WTC11 (cell line): Measurements from ENCODE around the gene ZNF488. TPM values are rescaled to one million over a fixed set of nuclear protein-coding genes. Genes with fewer than 3 reads are reported as not detected.

Experiments used
- ATAC-seq: fragments of 200-7000 bp; cut with Tn5 transposase; 2 replicates; pipeline ENCODE4 v1.10.0; 2021; ENCODE audit warnings: mild to moderate bottlenecking, moderate library complexity
- CTCF ChIA-PET: fragments of 300-600 bp; sonication (Branson Sonifier 250); formaldehyde crosslinking; loops from one replicate; lab custom pipeline; 2021; ENCODE audit warnings: antibody characterized with exemption; lab: Charles Lee
- POLR2A ChIA-PET: fragments of 350-600 bp; sonication (Branson Sonifier 250); formaldehyde crosslinking; loops from one replicate; lab custom pipeline; 2021; ENCODE audit warnings: antibody characterized with exemption; lab: Charles Lee
- DNase-seq: peaks from one replicate; pipeline ENCODE4 v3.0.0; 2021; ENCODE audit warnings: low spot score
- H3K27ac Mint-ChIP-seq: 2 replicates; pipeline ENCODE4 v1.8.0; 2021; ENCODE audit warnings: mixed read lengths
- H3K27me3 Mint-ChIP-seq: 2 replicates; pipeline ENCODE4 v1.8.0; 2021; ENCODE audit warnings: low read depth, mild to moderate bottlenecking, moderate library complexity, mixed read lengths
- H3K36me3 Mint-ChIP-seq: 2 replicates; pipeline ENCODE4 v1.8.0; 2021; ENCODE audit warnings: mixed read lengths
- H3K4me1 Mint-ChIP-seq: 2 replicates; pipeline ENCODE4 v1.8.0; 2022; ENCODE audit warnings: mixed read lengths
- H3K4me3 Mint-ChIP-seq: 2 replicates; pipeline ENCODE4 v1.8.0; 2021; ENCODE audit warnings: mild to moderate bottlenecking, moderate library complexity, mixed read lengths
- H3K9me3 Mint-ChIP-seq: 2 replicates; pipeline ENCODE4 v1.8.0; 2021; ENCODE audit warnings: mixed read lengths
- CBFB ChIP-seq: sonication (generic); formaldehyde crosslinking; IDR thresholded peaks from 2 replicates; pipeline ENCODE4 v1.8.1; 2022; ENCODE audit warnings: mild to moderate bottlenecking, low read depth, missing genetic modification reagents
- CREM ChIP-seq: sonication (generic); formaldehyde crosslinking; IDR thresholded peaks from 2 replicates; pipeline ENCODE4 v1.8.1; 2022; ENCODE audit warnings: mild to moderate bottlenecking, missing genetic modification reagents, moderate library complexity
- MYBL2 ChIP-seq: sonication (generic); formaldehyde crosslinking; IDR thresholded peaks from 2 replicates; pipeline ENCODE4 v1.8.1; 2023; ENCODE audit warnings: mild to moderate bottlenecking, moderate library complexity, missing genetic modification reagents
- NFYB ChIP-seq: sonication (generic); formaldehyde crosslinking; conservative IDR thresholded peaks from 2 replicates; pipeline ENCODE4 v1.8.0; 2022; ENCODE audit warnings: low read depth, missing genetic modification reagents
- NR1H2 ChIP-seq: sonication (generic); formaldehyde crosslinking; IDR thresholded peaks from 2 replicates; pipeline ENCODE4 v1.9.0; 2021; ENCODE audit warnings: mild to moderate bottlenecking, moderate library complexity, missing genetic modification reagents
- NR2C2 ChIP-seq: sonication (generic); formaldehyde crosslinking; IDR thresholded peaks from 2 replicates; pipeline ENCODE4 v1.8.0; 2022; ENCODE audit warnings: mild to moderate bottlenecking, missing genetic modification reagents
- OVOL2 ChIP-seq: fragments of 250-450 bp; sonication (Bioruptor Pico); IDR thresholded peaks from 2 replicates; pipeline ENCODE4 v1.9.0; 2021; ENCODE audit warnings: mild to moderate bottlenecking, borderline replicate concordance
- SOX15 ChIP-seq: fragments of 250-450 bp; sonication (Bioruptor Pico); IDR thresholded peaks from 2 replicates; pipeline ENCODE4 v1.9.0; 2021; ENCODE audit warnings: mild to moderate bottlenecking
- ZNF317 ChIP-seq: sonication (generic); formaldehyde crosslinking; IDR thresholded peaks from 2 replicates; pipeline ENCODE4 v1.8.1; 2023; ENCODE audit warnings: low read depth, mild to moderate bottlenecking, moderate library complexity, missing genetic modification reagents, borderline replicate concordance
- total RNA-seq: library from RNA; stranded (reverse); gene quantifications from 3 replicates; pipeline ENCODE4 v1.2.3, GENCODE V29; 2021
- TF ChIP-seq, protein P1 (sequence below): sonication (generic); formaldehyde crosslinking; IDR thresholded peaks from 2 replicates; pipeline ENCODE4 v1.8.0; 2023; ENCODE audit warnings: mild to moderate bottlenecking, missing genetic modification reagents
- TF ChIP-seq, protein P2 (sequence below): sonication (generic); formaldehyde crosslinking; IDR thresholded peaks from 2 replicates; pipeline ENCODE4 v1.8.0; 2022; ENCODE audit warnings: mild to moderate bottlenecking, missing genetic modification reagents
- TF ChIP-seq, protein P3 (sequence below): sonication (generic); formaldehyde crosslinking; IDR thresholded peaks from 2 replicates; pipeline ENCODE4 v1.8.1; 2022; ENCODE audit warnings: missing genetic modification reagents, borderline replicate concordance
- TF ChIP-seq, protein P4 (sequence below): fragments of 250-450 bp; sonication (Bioruptor Pico); IDR thresholded peaks from 2 replicates; pipeline ENCODE4 v1.9.0; 2021; ENCODE audit warnings: moderate library complexity, mild to moderate bottlenecking, inconsistent platforms, borderline replicate concordance
- TF ChIP-seq, protein P5 (sequence below): sonication (generic); formaldehyde crosslinking; IDR thresholded peaks from 2 replicates; pipeline ENCODE4 v1.8.0; 2023; ENCODE audit warnings: missing genetic modification reagents
- TF ChIP-seq, protein P6 (sequence below): sonication (generic); formaldehyde crosslinking; IDR thresholded peaks from 2 replicates; pipeline ENCODE4 v1.8.1; 2022; ENCODE audit warnings: low read depth, mild to moderate bottlenecking, moderate library complexity, missing genetic modification reagents, borderline replicate concordance
- TF ChIP-seq, protein P7 (sequence below): sonication (generic); formaldehyde crosslinking; IDR thresholded peaks from 2 replicates; pipeline ENCODE4 v1.8.1; 2022; ENCODE audit warnings: low read depth, missing genetic modification reagents, borderline replicate concordance
- TF ChIP-seq, protein P8 (sequence below): sonication (generic); formaldehyde crosslinking; IDR thresholded peaks from 2 replicates; pipeline ENCODE4 v1.8.1; 2023; ENCODE audit warnings: mild to moderate bottlenecking, missing genetic modification reagents, borderline replicate concordance

ZNF488 gene
- total RNA-seq, 1 experiment from 2014 or later = 8.7 TPM

DNA sequence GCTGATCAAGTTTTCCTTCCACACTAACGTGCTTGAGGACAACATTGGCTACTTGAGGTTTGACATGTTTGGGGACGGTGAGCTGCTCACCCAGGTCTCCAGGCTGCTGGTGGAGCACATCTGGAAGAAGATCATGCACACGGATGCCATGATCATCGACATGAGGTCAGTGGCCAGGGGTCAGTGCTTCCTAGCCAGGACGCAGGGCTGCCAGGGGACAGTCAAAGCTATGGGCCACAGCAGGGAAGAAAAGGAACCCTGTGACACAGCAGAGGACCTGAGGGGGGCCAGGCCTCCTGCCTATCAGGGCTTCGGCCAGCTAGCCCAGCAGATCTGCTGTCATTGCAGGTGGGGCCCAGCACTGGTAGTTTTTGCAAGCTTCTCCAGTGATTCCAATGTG is 30.7 kb downstream of the ZNF488 start (continued):
- TF ChIP-seq, protein P1, sequence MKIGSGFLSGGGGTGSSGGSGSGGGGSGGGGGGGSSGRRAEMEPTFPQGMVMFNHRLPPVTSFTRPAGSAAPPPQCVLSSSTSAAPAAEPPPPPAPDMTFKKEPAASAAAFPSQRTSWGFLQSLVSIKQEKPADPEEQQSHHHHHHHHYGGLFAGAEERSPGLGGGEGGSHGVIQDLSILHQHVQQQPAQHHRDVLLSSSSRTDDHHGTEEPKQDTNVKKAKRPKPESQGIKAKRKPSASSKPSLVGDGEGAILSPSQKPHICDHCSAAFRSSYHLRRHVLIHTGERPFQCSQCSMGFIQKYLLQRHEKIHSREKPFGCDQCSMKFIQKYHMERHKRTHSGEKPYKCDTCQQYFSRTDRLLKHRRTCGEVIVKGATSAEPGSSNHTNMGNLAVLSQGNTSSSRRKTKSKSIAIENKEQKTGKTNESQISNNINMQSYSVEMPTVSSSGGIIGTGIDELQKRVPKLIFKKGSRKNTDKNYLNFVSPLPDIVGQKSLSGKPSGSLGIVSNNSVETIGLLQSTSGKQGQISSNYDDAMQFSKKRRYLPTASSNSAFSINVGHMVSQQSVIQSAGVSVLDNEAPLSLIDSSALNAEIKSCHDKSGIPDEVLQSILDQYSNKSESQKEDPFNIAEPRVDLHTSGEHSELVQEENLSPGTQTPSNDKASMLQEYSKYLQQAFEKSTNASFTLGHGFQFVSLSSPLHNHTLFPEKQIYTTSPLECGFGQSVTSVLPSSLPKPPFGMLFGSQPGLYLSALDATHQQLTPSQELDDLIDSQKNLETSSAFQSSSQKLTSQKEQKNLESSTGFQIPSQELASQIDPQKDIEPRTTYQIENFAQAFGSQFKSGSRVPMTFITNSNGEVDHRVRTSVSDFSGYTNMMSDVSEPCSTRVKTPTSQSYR = no peak
- TF ChIP-seq, protein P2, sequence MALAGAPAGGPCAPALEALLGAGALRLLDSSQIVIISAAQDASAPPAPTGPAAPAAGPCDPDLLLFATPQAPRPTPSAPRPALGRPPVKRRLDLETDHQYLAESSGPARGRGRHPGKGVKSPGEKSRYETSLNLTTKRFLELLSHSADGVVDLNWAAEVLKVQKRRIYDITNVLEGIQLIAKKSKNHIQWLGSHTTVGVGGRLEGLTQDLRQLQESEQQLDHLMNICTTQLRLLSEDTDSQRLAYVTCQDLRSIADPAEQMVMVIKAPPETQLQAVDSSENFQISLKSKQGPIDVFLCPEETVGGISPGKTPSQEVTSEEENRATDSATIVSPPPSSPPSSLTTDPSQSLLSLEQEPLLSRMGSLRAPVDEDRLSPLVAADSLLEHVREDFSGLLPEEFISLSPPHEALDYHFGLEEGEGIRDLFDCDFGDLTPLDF (CRISPR knock-in tag) = no peak
- TF ChIP-seq MYBL2 = no peak

DNA sequence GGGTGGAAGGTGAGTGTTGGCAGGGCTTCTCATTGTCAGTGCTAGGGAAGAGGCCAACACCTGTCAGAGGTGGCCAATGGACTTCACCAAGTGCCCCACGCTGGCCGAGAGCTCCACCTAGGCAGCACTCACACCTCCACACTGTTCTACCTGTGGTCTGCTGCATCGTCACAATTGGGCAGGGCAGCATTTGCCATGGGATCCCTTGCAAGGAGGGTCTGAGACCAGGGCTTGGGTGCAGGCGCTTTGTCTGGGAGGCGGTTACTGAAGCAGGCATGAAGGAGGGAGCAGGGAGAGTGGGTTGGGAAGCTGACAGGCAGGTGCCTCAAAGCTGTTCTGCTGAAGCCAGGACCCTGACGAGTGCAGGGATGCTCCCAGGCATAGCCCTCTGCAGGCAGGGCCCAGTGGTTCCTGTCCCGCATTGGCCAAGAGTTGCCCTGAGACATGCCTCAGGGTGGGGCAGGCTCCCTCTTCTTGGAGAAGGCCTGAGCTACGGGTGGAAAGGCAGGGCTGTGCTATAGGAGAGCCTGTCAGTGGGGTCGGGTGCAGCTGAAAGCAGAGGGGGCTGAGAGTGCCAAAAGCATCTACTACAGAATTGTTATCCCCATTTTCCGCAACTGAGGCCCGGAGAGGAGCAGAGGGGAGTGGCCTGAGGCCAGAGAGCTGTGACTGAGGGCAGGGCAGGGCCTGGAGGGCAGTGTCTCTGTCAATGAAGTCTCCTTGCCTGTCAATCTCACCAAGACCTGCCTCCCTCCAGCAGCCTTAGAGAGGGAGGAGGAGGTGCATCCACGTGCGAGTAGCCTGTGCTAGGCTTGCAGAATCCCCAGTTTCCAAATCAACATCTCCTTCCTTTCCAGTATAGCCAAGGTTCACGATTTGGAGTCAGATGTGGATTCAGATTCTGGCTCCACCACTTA is 31.9 kb downstream of the ZNF488 start:
- peak; percentile 78 for ATAC-seq
- Mint-ChIP-seq H3K36me3 (no peaks in the 10 kb centered on the region), H3K9me3 (no peaks in the 10 kb centered on the region), H3K27ac (no peak overlapping the region), H3K4me3 (no peak overlapping the region), H3K4me1 (no peaks in the 10 kb centered on the region), H3K27me3 (no peaks in the 10 kb centered on the region)
- ChIA-PET POLR2A (no interaction called here), CTCF (interaction anchor here (1.1 to 3.2 kb wide), 3 partner anchors 10 to 44 kb away, joined by 3 to 14 read pairs (median 10); no protein-coding TSS in a partner anchor)
- no peak for DNase-seq
- TF ChIP-seq CREM (CRISPR knock-in tag) (no peak), ZNF317 (CRISPR knock-in tag) (no peak), NR1H2 (CRISPR knock-in tag) (no peak), SOX15 (no peak), CBFB (no peak), OVOL2 (no peak), NFYB (CRISPR knock-in tag) (no peak), NR2C2 (CRISPR knock-in tag) (no peak)
- TF ChIP-seq, protein P2 (CRISPR knock-in tag) = no peak
- TF ChIP-seq, protein P3, sequence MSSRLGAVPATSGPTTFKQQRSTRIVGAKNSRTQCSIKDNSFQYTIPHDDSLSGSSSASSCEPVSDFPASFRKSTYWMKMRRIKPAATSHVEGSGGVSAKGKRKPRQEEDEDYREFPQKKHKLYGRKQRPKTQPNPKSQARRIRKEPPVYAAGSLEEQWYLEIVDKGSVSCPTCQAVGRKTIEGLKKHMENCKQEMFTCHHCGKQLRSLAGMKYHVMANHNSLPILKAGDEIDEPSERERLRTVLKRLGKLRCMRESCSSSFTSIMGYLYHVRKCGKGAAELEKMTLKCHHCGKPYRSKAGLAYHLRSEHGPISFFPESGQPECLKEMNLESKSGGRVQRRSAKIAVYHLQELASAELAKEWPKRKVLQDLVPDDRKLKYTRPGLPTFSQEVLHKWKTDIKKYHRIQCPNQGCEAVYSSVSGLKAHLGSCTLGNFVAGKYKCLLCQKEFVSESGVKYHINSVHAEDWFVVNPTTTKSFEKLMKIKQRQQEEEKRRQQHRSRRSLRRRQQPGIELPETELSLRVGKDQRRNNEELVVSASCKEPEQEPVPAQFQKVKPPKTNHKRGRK = no peak
- TF ChIP-seq, protein P4, sequence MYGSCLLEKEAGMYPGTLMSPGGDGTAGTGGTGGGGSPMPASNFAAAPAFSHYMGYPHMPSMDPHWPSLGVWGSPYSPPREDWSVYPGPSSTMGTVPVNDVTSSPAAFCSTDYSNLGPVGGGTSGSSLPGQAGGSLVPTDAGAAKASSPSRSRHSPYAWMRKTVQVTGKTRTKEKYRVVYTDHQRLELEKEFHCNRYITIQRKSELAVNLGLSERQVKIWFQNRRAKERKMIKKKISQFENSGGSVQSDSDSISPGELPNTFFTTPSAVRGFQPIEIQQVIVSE (CRISPR knock-in tag) = no peak
- TF ChIP-seq, protein P5, sequence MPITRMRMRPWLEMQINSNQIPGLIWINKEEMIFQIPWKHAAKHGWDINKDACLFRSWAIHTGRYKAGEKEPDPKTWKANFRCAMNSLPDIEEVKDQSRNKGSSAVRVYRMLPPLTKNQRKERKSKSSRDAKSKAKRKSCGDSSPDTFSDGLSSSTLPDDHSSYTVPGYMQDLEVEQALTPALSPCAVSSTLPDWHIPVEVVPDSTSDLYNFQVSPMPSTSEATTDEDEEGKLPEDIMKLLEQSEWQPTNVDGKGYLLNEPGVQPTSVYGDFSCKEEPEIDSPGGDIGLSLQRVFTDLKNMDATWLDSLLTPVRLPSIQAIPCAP (CRISPR knock-in tag) = no peak
- TF ChIP-seq, protein P6, sequence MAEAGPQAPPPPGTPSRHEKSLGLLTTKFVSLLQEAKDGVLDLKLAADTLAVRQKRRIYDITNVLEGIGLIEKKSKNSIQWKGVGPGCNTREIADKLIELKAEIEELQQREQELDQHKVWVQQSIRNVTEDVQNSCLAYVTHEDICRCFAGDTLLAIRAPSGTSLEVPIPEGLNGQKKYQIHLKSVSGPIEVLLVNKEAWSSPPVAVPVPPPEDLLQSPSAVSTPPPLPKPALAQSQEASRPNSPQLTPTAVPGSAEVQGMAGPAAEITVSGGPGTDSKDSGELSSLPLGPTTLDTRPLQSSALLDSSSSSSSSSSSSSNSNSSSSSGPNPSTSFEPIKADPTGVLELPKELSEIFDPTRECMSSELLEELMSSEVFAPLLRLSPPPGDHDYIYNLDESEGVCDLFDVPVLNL (CRISPR knock-in tag) = no peak
- TF ChIP-seq, protein P7, sequence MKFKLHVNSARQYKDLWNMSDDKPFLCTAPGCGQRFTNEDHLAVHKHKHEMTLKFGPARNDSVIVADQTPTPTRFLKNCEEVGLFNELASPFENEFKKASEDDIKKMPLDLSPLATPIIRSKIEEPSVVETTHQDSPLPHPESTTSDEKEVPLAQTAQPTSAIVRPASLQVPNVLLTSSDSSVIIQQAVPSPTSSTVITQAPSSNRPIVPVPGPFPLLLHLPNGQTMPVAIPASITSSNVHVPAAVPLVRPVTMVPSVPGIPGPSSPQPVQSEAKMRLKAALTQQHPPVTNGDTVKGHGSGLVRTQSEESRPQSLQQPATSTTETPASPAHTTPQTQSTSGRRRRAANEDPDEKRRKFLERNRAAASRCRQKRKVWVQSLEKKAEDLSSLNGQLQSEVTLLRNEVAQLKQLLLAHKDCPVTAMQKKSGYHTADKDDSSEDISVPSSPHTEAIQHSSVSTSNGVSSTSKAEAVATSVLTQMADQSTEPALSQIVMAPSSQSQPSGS (CRISPR knock-in tag) = no peak
- TF ChIP-seq, protein P8, sequence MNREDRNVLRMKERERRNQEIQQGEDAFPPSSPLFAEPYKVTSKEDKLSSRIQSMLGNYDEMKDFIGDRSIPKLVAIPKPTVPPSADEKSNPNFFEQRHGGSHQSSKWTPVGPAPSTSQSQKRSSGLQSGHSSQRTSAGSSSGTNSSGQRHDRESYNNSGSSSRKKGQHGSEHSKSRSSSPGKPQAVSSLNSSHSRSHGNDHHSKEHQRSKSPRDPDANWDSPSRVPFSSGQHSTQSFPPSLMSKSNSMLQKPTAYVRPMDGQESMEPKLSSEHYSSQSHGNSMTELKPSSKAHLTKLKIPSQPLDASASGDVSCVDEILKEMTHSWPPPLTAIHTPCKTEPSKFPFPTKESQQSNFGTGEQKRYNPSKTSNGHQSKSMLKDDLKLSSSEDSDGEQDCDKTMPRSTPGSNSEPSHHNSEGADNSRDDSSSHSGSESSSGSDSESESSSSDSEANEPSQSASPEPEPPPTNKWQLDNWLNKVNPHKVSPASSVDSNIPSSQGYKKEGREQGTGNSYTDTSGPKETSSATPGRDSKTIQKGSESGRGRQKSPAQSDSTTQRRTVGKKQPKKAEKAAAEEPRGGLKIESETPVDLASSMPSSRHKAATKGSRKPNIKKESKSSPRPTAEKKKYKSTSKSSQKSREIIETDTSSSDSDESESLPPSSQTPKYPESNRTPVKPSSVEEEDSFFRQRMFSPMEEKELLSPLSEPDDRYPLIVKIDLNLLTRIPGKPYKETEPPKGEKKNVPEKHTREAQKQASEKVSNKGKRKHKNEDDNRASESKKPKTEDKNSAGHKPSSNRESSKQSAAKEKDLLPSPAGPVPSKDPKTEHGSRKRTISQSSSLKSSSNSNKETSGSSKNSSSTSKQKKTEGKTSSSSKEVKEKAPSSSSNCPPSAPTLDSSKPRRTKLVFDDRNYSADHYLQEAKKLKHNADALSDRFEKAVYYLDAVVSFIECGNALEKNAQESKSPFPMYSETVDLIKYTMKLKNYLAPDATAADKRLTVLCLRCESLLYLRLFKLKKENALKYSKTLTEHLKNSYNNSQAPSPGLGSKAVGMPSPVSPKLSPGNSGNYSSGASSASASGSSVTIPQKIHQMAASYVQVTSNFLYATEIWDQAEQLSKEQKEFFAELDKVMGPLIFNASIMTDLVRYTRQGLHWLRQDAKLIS (CRISPR knock-in tag) = no peak
